ENCODE data around the gene SCN2B.

DNA sequence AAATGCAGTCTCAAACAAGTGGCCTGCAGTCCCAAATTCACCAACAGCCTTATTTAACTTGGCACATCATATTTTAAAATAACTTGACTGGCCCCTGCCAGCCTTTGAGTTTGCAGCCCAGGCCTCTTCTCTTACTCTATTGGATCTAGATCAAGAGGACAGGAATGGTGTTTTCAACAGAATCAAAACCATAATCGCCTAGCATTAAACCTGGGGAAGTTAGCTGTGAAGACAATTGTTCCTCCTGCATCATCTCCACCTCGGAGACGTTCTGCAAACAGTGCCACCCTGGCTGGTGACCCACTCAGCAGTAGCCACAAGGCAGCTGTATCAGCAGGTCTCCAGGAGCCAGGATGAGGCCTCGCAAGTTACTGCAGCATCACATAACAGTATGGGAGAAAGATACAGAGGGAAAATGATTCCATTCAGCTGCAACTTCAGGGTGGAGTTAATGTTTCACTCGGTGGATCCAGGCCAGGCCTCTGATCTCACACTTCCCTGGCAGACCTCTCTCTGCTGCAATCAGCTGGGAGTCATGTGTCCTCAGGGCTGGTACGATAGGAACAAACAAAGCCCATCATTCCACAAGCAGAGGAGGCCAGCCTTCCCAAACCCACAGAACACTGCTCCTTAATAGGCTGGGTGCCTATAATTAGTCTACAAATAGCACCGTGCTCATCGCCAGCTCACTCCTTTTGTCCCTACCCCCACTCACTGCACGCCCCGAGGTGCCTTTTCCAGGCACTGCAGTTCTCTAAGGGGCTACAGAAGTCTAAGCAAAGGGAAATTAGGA is 18.6 kb upstream of the SCN2B start:
- TF ChIP-seq ZNF292 (tag by site-specific recombination; IDR thresholded peaks at IDR 0.05; ENCODE audit: borderline replicate concordance, low read depth): no peak
- TF ChIP-seq ZNF274 (IDR thresholded peaks at IDR 0.05; ENCODE audit: low read length): no peak
- TF ChIP-seq ZNF274 (tag by site-specific recombination; IDR thresholded peaks at IDR 0.05; ENCODE audit: borderline replicate concordance): no peak
- TF ChIP-seq, protein P1, sequence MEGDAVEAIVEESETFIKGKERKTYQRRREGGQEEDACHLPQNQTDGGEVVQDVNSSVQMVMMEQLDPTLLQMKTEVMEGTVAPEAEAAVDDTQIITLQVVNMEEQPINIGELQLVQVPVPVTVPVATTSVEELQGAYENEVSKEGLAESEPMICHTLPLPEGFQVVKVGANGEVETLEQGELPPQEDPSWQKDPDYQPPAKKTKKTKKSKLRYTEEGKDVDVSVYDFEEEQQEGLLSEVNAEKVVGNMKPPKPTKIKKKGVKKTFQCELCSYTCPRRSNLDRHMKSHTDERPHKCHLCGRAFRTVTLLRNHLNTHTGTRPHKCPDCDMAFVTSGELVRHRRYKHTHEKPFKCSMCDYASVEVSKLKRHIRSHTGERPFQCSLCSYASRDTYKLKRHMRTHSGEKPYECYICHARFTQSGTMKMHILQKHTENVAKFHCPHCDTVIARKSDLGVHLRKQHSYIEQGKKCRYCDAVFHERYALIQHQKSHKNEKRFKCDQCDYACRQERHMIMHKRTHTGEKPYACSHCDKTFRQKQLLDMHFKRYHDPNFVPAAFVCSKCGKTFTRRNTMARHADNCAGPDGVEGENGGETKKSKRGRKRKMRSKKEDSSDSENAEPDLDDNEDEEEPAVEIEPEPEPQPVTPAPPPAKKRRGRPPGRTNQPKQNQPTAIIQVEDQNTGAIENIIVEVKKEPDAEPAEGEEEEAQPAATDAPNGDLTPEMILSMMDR (tag by site-specific recombination; IDR thresholded peaks at IDR 0.05): no peak
- no peak for TF ChIP-seq ZNF24 (tag by site-specific recombination; IDR thresholded peaks at IDR 0.05)
- TF ChIP-seq YY1 (tag by site-specific recombination; IDR thresholded peaks at IDR 0.05): no peak

Data from HEK293 (cell line).